ENCODE data around the gene CNNM1.

The CNNM1 gene

DNA sequence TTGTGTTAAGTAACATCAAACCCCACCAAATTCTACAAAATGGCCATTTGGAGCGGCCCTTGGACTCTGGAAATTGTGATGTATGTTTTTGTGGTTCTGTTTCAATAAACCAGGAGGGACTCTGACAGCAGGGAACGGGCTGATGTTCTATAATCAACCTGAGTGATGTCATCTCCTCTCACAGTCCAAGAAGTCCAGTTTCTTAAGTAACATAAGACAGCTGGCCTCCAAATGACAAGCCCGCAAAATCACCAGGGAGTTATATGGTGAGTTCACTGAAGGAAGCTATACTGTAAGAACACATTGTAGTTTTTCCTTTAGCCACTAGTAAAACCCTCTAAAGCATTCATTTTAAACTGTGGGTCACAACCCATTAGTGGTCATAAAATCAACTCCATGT is 67.3 kb downstream of the CNNM1 start:
- no peak overlapping the region for H3K4me3 ChIP-seq (ENCODE audit: low read length)
- TF ChIP-seq ZNF274 (IDR thresholded peaks at IDR 0.05; ENCODE audit: low read depth, low read length) = no peak

DNA sequence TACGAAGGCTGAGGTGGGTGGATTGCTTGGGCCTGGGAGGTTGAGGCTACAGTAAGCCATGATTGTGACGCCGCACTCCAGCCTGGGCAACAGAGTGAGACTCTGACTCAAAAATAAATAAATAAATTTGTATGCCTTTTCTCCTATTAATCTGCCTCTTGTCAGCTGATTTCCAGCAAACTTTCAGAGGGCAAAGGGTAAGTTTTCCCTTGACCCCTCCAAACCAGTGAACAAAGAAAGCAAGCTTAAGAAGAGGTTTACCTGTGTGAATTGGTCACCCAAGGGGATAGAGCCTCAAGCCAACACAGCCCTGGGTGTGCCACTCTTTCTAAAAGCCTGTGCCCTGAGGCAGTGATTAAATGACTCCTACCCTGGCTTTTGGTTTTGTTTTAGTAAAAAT is 70.5 kb downstream of the CNNM1 start:
- no peak overlapping the region for H3K4me3 ChIP-seq (ENCODE audit: low read length)
- TF ChIP-seq ZNF274 (IDR thresholded peaks at IDR 0.05; ENCODE audit: low read depth, low read length) = no peak

DNA sequence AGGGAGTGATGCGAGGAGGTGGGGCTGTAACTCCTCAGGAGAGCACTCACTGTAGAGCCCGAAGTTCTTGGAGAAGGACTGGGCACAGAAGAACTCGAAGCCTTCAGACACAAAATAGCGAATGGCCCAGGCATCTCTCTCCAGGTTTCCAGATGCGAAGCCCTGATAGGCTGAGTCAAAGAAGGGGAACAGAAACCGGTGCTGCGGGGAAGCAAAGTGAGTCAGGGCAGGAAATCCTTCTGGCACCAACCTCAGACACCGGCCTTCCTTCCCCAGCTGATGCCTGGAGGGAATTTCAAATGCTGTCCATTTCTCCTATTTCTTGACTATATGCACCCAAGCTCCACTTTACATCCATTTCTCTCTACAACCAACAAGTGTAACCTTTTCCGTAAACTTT is 74.5 kb downstream of the CNNM1 start:
- TF ChIP-seq ZNF274 (IDR thresholded peaks at IDR 0.05; ENCODE audit: low read depth, low read length) = no peak
- H3K4me3 ChIP-seq (ENCODE audit: low read length) = no peak overlapping the region

DNA sequence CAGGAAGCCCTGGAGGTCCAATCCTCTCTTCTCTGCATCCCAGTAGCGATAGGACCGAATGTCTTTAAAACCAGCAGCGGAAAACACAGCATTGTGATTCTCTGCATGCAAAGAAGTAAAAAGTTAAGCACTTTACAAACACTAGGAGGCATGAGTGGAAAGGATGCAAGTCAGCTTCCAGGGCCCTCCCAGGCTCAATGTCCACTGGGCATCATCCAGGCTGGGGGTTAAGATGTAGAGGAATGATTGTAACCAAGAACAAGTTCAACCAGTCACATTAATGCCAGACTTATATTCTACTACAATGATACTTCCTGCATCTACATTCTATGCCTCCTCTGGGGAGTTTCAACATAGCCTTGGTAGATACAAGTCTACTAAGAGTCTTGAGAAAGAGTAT is 77.0 kb downstream of the CNNM1 start:
- no peak for TF ChIP-seq ZNF274 (IDR thresholded peaks at IDR 0.05; ENCODE audit: low read depth, low read length)
- no peak overlapping the region for H3K4me3 ChIP-seq (ENCODE audit: low read length)

DNA sequence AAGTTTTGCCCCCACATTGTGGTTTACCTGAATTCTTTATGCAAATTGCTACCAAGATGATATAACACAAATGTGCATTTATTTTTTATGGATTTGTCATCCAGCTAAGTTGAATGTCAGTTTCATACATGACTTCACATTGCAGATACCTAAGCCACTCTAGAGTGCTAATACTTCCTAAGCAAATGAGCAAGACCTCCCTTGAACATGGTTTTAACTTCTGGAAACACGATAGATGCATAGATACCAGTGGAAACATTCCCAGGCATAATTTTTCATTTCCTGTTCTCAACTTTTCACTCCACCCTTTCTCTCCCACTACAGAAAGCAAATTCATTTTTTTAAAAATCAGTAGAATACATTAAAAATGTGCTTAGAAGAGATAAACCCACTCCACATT is 81.0 kb downstream of the CNNM1 start:
- no peak for TF ChIP-seq ZNF274 (IDR thresholded peaks at IDR 0.05; ENCODE audit: low read depth, low read length)
- H3K4me3 ChIP-seq (ENCODE audit: low read length) = no peak overlapping the region

DNA sequence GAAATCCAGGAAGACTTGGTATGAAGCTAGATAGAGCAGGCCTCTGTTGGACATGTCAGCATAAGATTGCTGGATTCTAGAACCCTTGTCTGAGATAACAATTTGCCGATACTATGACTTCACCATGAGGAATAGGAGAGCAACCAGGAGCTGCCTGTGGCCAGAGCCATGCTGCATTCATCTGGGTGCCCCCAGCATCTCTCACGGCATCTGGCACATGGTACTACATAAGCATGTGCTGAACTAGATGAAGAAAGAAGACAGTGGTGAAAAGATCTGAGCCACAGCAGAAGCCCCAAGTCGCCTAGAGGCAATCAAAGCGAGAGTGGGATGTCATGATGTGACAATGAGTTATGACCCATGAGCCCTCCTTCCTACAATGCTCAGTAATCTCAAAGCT is 81.7 kb downstream of the CNNM1 start:
- TF ChIP-seq ZNF274 (IDR thresholded peaks at IDR 0.05; ENCODE audit: low read depth, low read length) = no peak
- no peak overlapping the region for H3K4me3 ChIP-seq (ENCODE audit: low read length)

DNA sequence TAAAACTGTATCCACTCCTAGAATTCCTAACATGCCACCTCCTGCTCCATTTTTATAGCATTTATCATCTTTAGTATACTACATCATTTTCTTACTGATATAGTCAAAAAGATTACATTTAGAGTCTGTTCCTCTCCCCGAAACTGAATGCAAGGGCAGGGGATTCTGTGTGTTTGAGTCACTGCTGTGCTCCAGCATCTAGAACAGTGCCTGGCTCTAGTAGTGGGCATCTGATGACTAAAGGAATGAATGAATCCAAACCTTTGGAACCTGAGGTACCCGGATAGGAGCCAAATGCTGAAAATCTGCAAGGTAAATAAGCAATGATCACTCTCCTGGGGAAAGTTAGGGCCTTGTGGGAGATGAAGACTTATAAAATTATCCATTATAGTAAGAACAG is 82.4 kb downstream of the CNNM1 start:
- TF ChIP-seq ZNF274 (IDR thresholded peaks at IDR 0.05; ENCODE audit: low read depth, low read length) = no peak
- H3K4me3 ChIP-seq (ENCODE audit: low read length) = no peak overlapping the region

DNA sequence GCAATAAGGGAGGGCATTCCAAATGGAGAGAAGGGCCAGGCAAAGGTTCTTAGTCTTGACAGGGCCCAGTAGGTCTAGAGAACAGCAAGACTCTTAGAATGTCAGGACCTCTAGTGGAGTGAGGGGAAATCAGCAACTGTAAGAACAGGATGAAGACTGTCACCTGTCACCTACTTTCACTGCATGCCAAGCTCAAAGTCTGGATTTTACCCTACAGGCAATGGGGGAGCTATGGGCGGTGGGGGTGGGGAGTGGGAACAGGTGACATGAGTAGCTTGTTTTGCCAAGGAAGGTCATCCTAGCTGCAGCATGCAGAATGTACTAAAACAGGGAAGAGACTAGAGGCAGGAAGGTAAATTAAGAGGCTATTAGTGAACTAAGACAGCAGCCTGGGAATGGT is 82.9 kb downstream of the CNNM1 start:
- TF ChIP-seq ZNF274 (IDR thresholded peaks at IDR 0.05; ENCODE audit: low read depth, low read length) = no peak
- H3K4me3 ChIP-seq (ENCODE audit: low read length) = no peak overlapping the region

DNA sequence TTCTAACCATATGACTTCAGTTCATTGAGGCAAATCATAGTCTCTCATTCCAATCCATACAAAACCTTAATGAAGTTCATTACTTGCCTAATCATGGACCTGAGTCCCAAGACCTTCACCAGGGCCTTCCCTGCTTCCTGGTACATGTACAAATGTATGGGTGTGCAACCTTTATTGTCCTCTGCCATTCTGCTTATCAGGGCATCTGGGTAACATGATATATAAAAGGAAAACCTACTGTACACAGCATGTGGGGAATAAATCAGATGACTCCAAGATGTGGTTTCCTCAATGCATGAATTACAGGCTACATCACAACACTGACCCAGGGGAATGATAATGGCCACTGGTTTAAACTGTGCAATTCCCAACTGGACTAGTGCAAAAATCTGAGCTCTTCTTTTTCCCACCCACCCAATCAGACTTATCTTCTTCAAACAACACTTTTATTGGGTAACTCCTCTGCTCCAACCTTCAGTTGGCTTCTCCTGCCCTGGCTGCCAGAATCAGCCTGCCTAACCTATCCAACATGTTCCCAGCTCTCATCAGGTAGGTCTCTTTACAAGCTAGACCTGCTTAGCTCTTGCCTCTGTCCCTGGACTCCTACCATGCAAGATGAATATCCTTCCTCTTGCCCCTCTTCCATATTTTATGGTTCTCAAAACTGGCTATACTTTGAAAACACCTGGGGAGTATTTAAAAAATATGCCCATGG is 89.9 kb downstream of the CNNM1 start:
- TF ChIP-seq ZNF274 (IDR thresholded peaks at IDR 0.05; ENCODE audit: low read depth, low read length) = no peak
- no peak overlapping the region for H3K4me3 ChIP-seq (ENCODE audit: low read length)

DNA sequence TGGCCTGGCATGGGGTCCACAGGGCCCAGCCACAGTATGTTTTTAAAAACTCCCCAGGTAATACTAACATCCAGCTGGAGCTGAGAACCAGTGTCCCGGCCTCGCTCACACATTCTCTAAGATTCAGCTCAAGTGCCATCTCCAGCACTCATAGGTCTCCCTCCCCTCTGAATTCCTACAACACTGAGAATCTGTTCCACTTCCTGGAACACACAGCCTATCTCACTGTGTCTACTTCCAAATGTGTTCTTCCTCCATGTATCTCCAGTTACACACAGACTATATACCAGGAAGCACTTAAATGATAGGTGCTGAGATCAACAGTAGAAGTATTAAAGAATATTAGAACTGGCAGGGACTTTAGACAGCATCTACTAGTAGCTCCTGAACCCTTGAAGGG is 90.5 kb downstream of the CNNM1 start:
- TF ChIP-seq ZNF274 (IDR thresholded peaks at IDR 0.05; ENCODE audit: low read depth, low read length) = no peak
- H3K4me3 ChIP-seq (ENCODE audit: low read length) = no peak overlapping the region

DNA sequence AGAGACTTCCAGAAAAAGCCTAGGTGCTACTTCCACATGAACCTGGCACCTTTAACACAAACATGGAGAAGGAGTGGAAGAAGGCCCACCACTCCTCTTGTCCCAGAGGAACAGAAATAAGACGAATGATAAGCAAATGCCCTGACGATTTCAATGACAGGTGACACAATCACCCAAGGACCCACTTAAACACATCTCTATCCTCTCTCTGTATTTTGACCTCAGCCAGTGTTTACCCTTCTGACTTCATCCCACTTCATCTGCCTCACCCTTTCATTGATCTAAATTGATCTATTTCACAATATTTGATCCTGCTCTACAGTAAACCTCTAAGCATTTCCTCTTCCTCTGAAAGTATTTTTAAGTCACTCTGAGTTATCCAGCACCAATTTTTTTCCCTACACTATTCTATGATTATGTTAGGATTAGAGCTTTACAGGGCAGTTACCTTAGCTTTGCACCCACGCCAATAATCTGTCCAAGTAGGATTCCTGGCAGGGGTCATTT is 92.1 kb downstream of the CNNM1 start:
- no peak for TF ChIP-seq ZNF274 (IDR thresholded peaks at IDR 0.05; ENCODE audit: low read depth, low read length)
- no peak overlapping the region for H3K4me3 ChIP-seq (ENCODE audit: low read length)

DNA sequence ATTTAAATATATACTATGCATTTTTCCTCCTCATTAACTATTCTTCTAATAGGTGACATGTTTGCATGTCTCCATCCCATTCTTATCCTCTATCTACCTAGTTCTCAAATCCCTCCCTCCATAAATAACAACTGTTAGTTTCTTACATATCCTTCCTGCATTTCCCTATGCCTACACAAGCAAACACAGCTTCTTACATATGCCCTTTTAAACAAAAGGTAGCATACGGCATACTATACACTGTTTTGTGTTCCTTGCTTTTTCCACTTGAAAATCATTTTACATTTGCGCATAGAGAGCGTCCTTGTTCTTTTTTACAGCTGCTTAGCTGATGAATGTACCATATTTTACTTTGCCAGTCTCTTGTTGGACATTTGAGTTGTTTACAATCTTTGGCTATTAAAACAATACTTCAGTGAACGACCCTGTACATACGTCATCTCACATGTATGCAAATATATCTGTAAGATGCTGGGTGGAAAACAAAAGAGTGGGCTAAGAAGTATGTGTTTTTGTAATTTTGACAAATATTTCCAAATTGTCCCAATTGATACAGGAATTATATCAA is 93.5 kb downstream of the CNNM1 start:
- H3K4me3 ChIP-seq (ENCODE audit: low read length) = no peak overlapping the region
- TF ChIP-seq ZNF274 (IDR thresholded peaks at IDR 0.05; ENCODE audit: low read depth, low read length) = no peak

DNA sequence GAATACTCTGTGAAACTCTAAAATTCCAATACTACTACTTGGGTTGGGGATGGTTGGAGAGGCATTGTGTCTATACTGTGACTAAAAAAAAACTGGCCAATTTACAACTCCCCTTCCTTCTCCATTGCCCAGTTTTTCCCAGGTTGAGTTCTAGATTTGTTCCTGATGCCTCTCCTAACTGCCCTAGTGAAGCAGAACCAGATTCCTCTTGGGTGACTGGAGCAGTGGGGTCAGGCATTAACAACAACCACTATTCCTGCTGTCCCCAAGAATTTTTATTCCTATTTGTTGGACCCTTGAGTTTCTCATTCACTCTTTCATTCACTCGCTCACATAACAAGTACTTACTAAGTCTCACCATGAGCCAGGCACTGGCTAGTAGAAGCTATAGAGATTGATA is 95.5 kb downstream of the CNNM1 start:
- no peak overlapping the region for H3K4me3 ChIP-seq (ENCODE audit: low read length)
- no peak for TF ChIP-seq ZNF274 (IDR thresholded peaks at IDR 0.05; ENCODE audit: low read depth, low read length)

DNA sequence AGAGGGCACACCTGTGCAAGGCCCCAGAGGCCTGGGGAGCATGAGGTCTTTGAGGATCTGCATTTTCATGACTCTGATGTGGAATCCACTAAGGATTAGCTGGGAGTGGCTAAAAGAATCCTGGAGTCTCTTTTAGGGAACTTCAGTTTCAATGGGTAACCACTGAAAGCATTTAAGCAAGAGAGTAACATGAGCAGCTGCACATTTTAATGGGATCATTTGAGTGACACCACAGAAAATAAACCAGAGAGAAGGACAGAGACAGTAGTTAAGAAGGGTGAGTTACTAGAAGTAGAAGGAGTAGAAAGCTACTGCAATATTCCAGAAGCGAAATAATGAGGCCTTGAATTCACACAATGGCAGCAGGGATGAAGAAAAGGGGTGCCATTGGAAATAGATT is 96.0 kb downstream of the CNNM1 start:
- H3K4me3 ChIP-seq (ENCODE audit: low read length) = no peak overlapping the region
- TF ChIP-seq ZNF274 (IDR thresholded peaks at IDR 0.05; ENCODE audit: low read depth, low read length) = no peak

DNA sequence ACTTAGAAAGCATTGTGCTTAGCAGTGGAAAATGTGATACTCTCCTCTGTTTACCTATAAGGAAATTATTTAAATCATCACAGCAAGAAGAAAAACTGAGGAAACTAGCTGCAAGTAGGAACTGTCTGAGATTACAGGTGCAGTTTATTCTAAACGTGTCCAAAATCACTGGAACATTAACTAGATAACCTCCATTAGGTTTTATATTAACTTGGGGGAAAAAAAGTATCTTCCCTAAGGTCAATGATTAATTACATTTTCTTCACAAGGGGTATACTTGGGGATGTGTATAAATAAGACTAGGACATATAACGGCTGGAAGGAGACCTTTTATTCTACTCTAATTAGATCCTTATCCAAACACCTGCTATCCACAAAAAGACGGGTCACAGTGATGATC is 97.5 kb downstream of the CNNM1 start:
- TF ChIP-seq ZNF274 (IDR thresholded peaks at IDR 0.05; ENCODE audit: low read depth, low read length) = no peak
- no peak overlapping the region for H3K4me3 ChIP-seq (ENCODE audit: low read length)
